Adrenal gland (tissue), 5 donors: Measurements from ENCODE around the gene LCE3D.

ENCODE experiments used
- CTCF ChIP-seq, 6 experiments: fragments of 450-650 bp in 4 of 6; fragments of 200-600 bp in 2 of 6; sonication (generic) in 1 of 6; IDR thresholded peaks; 1 replicate in 5 of 6; 2 replicates in 1 of 6; pipeline versions ENCODE4 v1.5.1 to v1.8.0; 2016 to 2021; ENCODE audit warnings: antibody characterized with exemption in 6 of 6, mild to moderate bottlenecking in 2 of 6, moderate library complexity in 1 of 6
- POLR2A ChIP-seq, 2 donors: fragments of 450-650 bp; IDR thresholded peaks; one replicate each; pipeline ENCODE4 v1.6.1; 2017; ENCODE audit warnings: antibody characterized with exemption in 2 of 2, mild to moderate bottlenecking in 2 of 2, moderate library complexity in 1 of 2
- donor health status: DM: no; HTN: no; CAD: no.

DNA sequence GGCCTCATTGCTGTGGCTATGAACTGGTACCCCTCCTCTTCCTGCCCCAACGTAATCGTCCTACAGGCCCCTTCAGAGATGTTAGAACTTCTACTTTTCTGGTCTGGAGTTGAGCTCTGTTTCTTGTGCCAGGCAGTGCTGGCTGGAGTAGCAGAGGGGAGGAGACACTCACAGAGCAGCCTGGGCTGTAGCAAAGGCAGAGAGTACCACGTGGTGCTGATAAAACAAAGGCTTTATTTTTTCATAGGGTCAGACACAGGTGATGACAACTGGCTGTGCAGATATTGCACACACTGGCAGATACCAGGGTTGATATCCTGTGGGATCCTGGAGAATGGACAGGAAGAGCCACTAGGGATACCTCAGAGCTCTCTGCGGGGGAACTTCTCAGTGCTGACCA lies 42.8 kb downstream of the LCE3D start:
- TF ChIP-seq CTCF (IDR thresholded peaks at IDR 0.05) (no peak), POLR2A (IDR thresholded peaks at IDR 0.05) (no peak)
